ENCODE results near the gene MIA. TPM values are rescaled to one million over a fixed set of nuclear protein-coding genes. Genes with fewer than 3 reads are reported as not detected.
"Not testable (repeated sequence)": the region's sequence is repeated elsewhere in the genome, so short reads cannot be mapped to it uniquely, and the experiment has no call there.

Gene MIA
- total and polyA plus RNA-seq, 8 donors: 0.89 to 6.7 (median 3.6) TPM; not detected in 1

GRCh38 chr19:40781140-40781539, 5.8 kb downstream of the MIA start:
- Histone ChIP-seq H3K27ac (no peak overlapping the region), H3K36me3 (peaks cover 0 to 31% of the 10 kb centered on the region in 2 donors), H3K9me3 (no peaks in the 10 kb centered on the region), H3K4me1 (peaks cover 7 to 22% of the 10 kb centered on the region in 2 donors), H3K4me3 (no peak overlapping the region), H3K27me3 (no peaks in the 10 kb centered on the region)
- no peak for DNase-seq
- ATAC-seq: no peak
- intact Hi-C loops (cut with DNase I): no loop called here
- TF ChIP-seq CTCF (IDR thresholded peaks at IDR 0.05): no peak

GRCh38 chr19:40783711-40784110, 8.4 kb downstream of the MIA start:
- Histone ChIP-seq H3K4me3 (no peak overlapping the region), H3K36me3 (peaks cover 0 to 55% of the 10 kb centered on the region in 2 donors), H3K9me3 (no peaks in the 10 kb centered on the region), H3K4me1 (peaks cover 0 to 11% of the 10 kb centered on the region in 2 donors), H3K27ac (no peak overlapping the region), H3K27me3 (no peaks in the 10 kb centered on the region)
- TF ChIP-seq CTCF (IDR thresholded peaks at IDR 0.05): no peak
- intact Hi-C loops (cut with DNase I): no loop called here
- ATAC-seq: no peak
- DNase-seq: peak in 1 of 4 donors; percentile 45

- H3K9me3 ChIP-seq; DNase-seq; ATAC-seq; H3K27ac ChIP-seq; H3K27me3 ChIP-seq; H3K4me1 ChIP-seq; H3K4me3 ChIP-seq; intact Hi-C loops (cut with DNase I): not testable (repeated sequence)
- peaks cover 0 to 58% of the 10 kb centered on the region in 2 donors for H3K36me3 ChIP-seq
Observed at GRCh38 chr19:40784146-40784545, 8.8 kb downstream of the MIA start.

- ATAC-seq: no peak
- no peak for TF ChIP-seq CTCF (IDR thresholded peaks at IDR 0.05)
Observed at GRCh38 chr19:40785526-40785925, 10.2 kb downstream of the MIA start.

GRCh38 chr19:40786060-40787037, 11.0 kb downstream of the MIA start:
- H3K4me1 ChIP-seq: no peaks in the 10 kb centered on the region
- no peak for ATAC-seq
- peaks cover 0 to 77% of the 10 kb centered on the region in 2 donors for H3K36me3 ChIP-seq
- H3K4me3 ChIP-seq: no peak overlapping the region
- no peak overlapping the region for H3K27ac ChIP-seq
- DNase-seq: peak in 1 of 4 donors; percentile 53
- H3K27me3 ChIP-seq: no peaks in the 10 kb centered on the region
- H3K9me3 ChIP-seq: no peaks in the 10 kb centered on the region
- TF ChIP-seq CTCF (IDR thresholded peaks at IDR 0.05): no peak
- intact Hi-C loops (cut with DNase I): no loop called here

More at GRCh38 chr19:40785526-40785925, 10.2 kb downstream of the MIA start:
- Histone ChIP-seq H3K4me3 (no peak overlapping the region), H3K27ac (no peak overlapping the region), H3K27me3 (no peaks in the 10 kb centered on the region), H3K4me1 (no peaks in the 10 kb centered on the region), H3K36me3 (peaks cover 0 to 68% of the 10 kb centered on the region in 2 donors), H3K9me3 (no peaks in the 10 kb centered on the region)
- intact Hi-C loops (cut with DNase I): no loop called here
- no peak for DNase-seq
